NCI-H2227 (cell line): ENCODE data around the gene FLOT2.
"Not testable (repeated sequence)": the region's sequence is repeated elsewhere in the genome, so short reads cannot be mapped to it uniquely, and the experiment has no call there.

Source experiments
- DNase-seq: peaks from one replicate; lab custom pipeline; 2025; ENCODE audit not compliant: unreplicated experiment; lab: John Stamatoyannopoulos, UW

FLOT2 gene

GRCh38 chr17:28896884-28897768 lies at the start of gene FLOT2:
FLOT2 (minus strand) TSS chr17:28897733; CDS start chr17:28897574, 159 bp downstream.
- DNase-seq: peak; percentile 73

- DNase-seq: no peak
Observed at GRCh38 chr17:28946239-28946638, 48.7 kb upstream of the FLOT2 start.

- DNase-seq: no peak
Observed at GRCh38 chr17:28944862-28945741, 47.6 kb upstream of the FLOT2 start.

GRCh38 chr17:28944343-28944742 lies 46.8 kb upstream of the FLOT2 start:
- DNase-seq: no peak

GRCh38 chr17:28942925-28943324 lies 45.4 kb upstream of the FLOT2 start:
- no peak for DNase-seq

GRCh38 chr17:28941251-28941650 lies 43.7 kb upstream of the FLOT2 start:
- no peak for DNase-seq

GRCh38 chr17:28940675-28941074 lies 43.1 kb upstream of the FLOT2 start:
- no peak for DNase-seq

GRCh38 chr17:28940142-28940541 lies 42.6 kb upstream of the FLOT2 start:
- DNase-seq: no peak

GRCh38 chr17:28938552-28938951 lies 41.0 kb upstream of the FLOT2 start:
- no peak for DNase-seq

GRCh38 chr17:28937044-28937729 lies 39.7 kb upstream of the FLOT2 start:
- no peak for DNase-seq

- DNase-seq: no peak
Observed at GRCh38 chr17:28935744-28936460, 38.4 kb upstream of the FLOT2 start.

GRCh38 chr17:28934508-28934907 lies 37.0 kb upstream of the FLOT2 start:
- DNase-seq: not testable (repeated sequence)

GRCh38 chr17:28929787-28930186 lies 32.3 kb upstream of the FLOT2 start:
- no peak for DNase-seq

GRCh38 chr17:28928061-28928460 lies 30.5 kb upstream of the FLOT2 start:
- no peak for DNase-seq

GRCh38 chr17:28926786-28927185 lies 29.3 kb upstream of the FLOT2 start:
- DNase-seq: no peak

- no peak for DNase-seq
Observed at GRCh38 chr17:28926366-28926765, 28.8 kb upstream of the FLOT2 start.

- no peak for DNase-seq
Observed at GRCh38 chr17:28925912-28926365, 28.4 kb upstream of the FLOT2 start.

GRCh38 chr17:28920201-28920600 lies 22.7 kb upstream of the FLOT2 start:
- DNase-seq: no peak

- no peak for DNase-seq
Observed at GRCh38 chr17:28918295-28918694, 20.8 kb upstream of the FLOT2 start.

GRCh38 chr17:28917465-28917864 lies 19.9 kb upstream of the FLOT2 start:
- DNase-seq: no peak

GRCh38 chr17:28917029-28917428 lies 19.5 kb upstream of the FLOT2 start:
- no peak for DNase-seq
